GM23248 (cell line): ENCODE results near the gene LIX1. TPM values are rescaled to one million over a fixed set of nuclear protein-coding genes. Genes with fewer than 3 reads are reported as not detected.

ENCODE experiments used
- DNase-seq: peaks from one replicate; pipeline ENCODE4 v3.0.0-alpha.2; 2015
- H2AFZ ChIP-seq: fragments of 200-600 bp; sonication (generic); 2 replicates; pipeline ENCODE4 v1.6.1; 2016; ENCODE audit warnings: antibody characterized with exemption
- H3F3A ChIP-seq: fragments of 200-600 bp; sonication (generic); 2 replicates; pipeline ENCODE4 v1.6.1; 2016; ENCODE audit warnings: mild to moderate bottlenecking, antibody characterized with exemption, mixed run types; ENCODE audit not compliant: insufficient read depth
- H3K27ac ChIP-seq: fragments of 200-600 bp; sonication (generic); 2 replicates; pipeline ENCODE4 v1.5.1; 2016; ENCODE audit warnings: mild to moderate bottlenecking
- H3K27me3 ChIP-seq: fragments of 200-600 bp; sonication (generic); replicated peaks from 2 replicates; pipeline ENCODE4 v1.6.1; 2016; ENCODE audit warnings: mild to moderate bottlenecking; ENCODE audit not compliant: insufficient read depth
- H3K36me3 ChIP-seq: fragments of 200-600 bp; sonication (generic); 2 replicates; pipeline ENCODE4 v1.6.1; 2016; ENCODE audit warnings: low read depth, mild to moderate bottlenecking
- H3K4me1 ChIP-seq: fragments of 200-600 bp; sonication (generic); 2 replicates; pipeline ENCODE4 v1.6.1; 2016; ENCODE audit warnings: mild to moderate bottlenecking; ENCODE audit not compliant: insufficient read depth
- H3K4me2 ChIP-seq: fragments of 200-600 bp; sonication (generic); one replicate; pipeline ENCODE4 v1.6.1; 2016; ENCODE audit warnings: mild to moderate bottlenecking; ENCODE audit not compliant: unreplicated experiment
- H3K4me3 ChIP-seq: fragments of 200-600 bp; sonication (generic); 2 replicates; pipeline ENCODE4 v1.5.1; 2016; ENCODE audit warnings: mild to moderate bottlenecking
- H3K79me2 ChIP-seq: fragments of 200-600 bp; sonication (generic); 2 replicates; pipeline ENCODE4 v1.6.1; 2016; ENCODE audit warnings: mild to moderate bottlenecking; ENCODE audit not compliant: insufficient read depth
- H3K9ac ChIP-seq: fragments of 200-600 bp; sonication (generic); 2 replicates; pipeline ENCODE4 v1.6.1; 2016; ENCODE audit warnings: mild to moderate bottlenecking
- H3K9me2 ChIP-seq: fragments of 200-600 bp; sonication (generic); 2 replicates; pipeline ENCODE4 v1.6.1; 2016; ENCODE audit warnings: mixed run types, mild to moderate bottlenecking, moderate library complexity; ENCODE audit not compliant: insufficient read depth
- H3K9me3 ChIP-seq: fragments of 200-600 bp; sonication (generic); one replicate; pipeline ENCODE4 v1.6.1; 2017; ENCODE audit warnings: low read depth
- H4K20me1 ChIP-seq: fragments of 200-600 bp; sonication (generic); 2 replicates; pipeline ENCODE4 v1.6.0; 2016; ENCODE audit not compliant: insufficient read depth
- EZH2 ChIP-seq: fragments of 200-600 bp; sonication (generic); IDR thresholded peaks from 2 replicates; pipeline ENCODE4 v1.6.1; 2018; ENCODE audit warnings: antibody characterized with exemption, mild to moderate bottlenecking; ENCODE audit not compliant: insufficient read depth, poor library complexity, severe bottlenecking
- EZH2phosphoT487 ChIP-seq: fragments of 200-600 bp; sonication (generic); IDR thresholded peaks from 2 replicates; pipeline ENCODE4 v1.6.1; 2018; ENCODE audit warnings: antibody characterized with exemption, moderate library complexity, mild to moderate bottlenecking, low read depth; ENCODE audit not compliant: insufficient read depth
- WGBS, 2 experiments: methylation state at CpG; one replicate each; pipeline ENCODE4 v1.1.6; 2015 to 2017; ENCODE audit warnings: low lambda C conversion rate in 2 of 2, low coverage in 1 of 2; ENCODE audit errors: missing lambda C conversion rate in 2 of 2; 5-methylcytosine and 5-hydroxymethylcytosine counted together
- in situ Hi-C: fragments of 300-500 bp; cut with MboI; formaldehyde crosslinking; loops from 2 replicates; pipeline ENCODE4 v1.15.0; 2020
- polyA plus RNA-seq: library from polyadenylated mRNA; unstranded; fragments of >200 nt; fragmentation: Nextera tagmentation; extraction: Ambion mirVana; gene quantifications from 2 replicates; pipeline ENCODE4 v1.2.1, GENCODE V29; 2016
- total RNA-seq: library from RNA; depleted of rRNA; stranded (reverse); fragments of >200 nt; shearing (Covaris generic); gene quantifications from 2 replicates; pipeline ENCODE4 v1.2.3, GENCODE V29; 2014

LIX1 gene
- total and polyA plus RNA-seq, 2 experiments from 2014 or later = not detected

GRCh38 chr5:97074859-97075489 is 67.4 kb downstream of the LIX1 start:
- in situ Hi-C loops = no loop called here
- no peak for TF ChIP-seq EZH2phosphoT487
- TF ChIP-seq EZH2 = no peak
- no peaks in the 10 kb centered on the region for H3K27me3 ChIP-seq

DNA sequence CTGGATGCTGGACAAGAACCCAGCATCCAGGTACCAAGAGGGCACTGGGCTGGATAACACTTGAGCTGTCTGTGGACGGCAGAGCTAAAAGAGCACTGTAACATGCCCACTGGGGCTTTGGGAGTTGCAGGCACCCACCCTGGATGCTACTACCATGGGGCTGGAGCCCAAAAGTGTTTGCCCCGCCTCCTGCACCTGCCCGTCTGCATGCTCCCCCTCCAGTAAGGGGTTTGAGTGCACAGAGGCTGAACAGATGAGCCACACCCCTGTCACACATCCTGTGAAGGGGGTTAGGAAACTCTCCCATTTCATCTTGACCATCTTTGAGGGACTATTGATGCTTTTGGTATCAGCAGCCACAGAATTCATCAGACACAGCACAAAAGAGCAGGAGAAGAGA is 69.0 kb downstream of the LIX1 start:
- Histone ChIP-seq H3K4me1 (peaks cover 5% of the 10 kb centered on the region; the same call in 1 of the 2 replicates), H3K9me3 (no peaks in the 10 kb centered on the region), H3K79me2 (no peaks in the 10 kb centered on the region), H3K9me2 (no peaks in the 10 kb centered on the region), H3F3A (peaks cover 10% of the 10 kb centered on the region), H2AFZ (no peak overlapping the region), H3K9ac (no peak overlapping the region), H3K27ac (no peak overlapping the region), H3K4me3 (no peak overlapping the region), H3K4me2 (no peak overlapping the region), H4K20me1 (no peaks in the 10 kb centered on the region), H3K36me3 (no peaks in the 10 kb centered on the region), H3K27me3 (no peaks in the 10 kb centered on the region)
- no peak for DNase-seq
- no peak for TF ChIP-seq EZH2phosphoT487
- TF ChIP-seq EZH2 = no peak
- in situ Hi-C loops = no loop called here
- WGBS, 2 experiments = 52 to 59% methylated on average over 3 of the region's 3 CpGs

More at GRCh38 chr5:97074859-97075489, 67.4 kb downstream of the LIX1 start:
- H3K4me3 ChIP-seq = no peak overlapping the region
- no peak overlapping the region for H3K27ac ChIP-seq
- H3K4me1 ChIP-seq = peaks cover 10% of the 10 kb centered on the region
- H3K4me2 ChIP-seq = no peak overlapping the region
- H3K79me2 ChIP-seq = no peaks in the 10 kb centered on the region
- H3K36me3 ChIP-seq = no peaks in the 10 kb centered on the region
- 81 to 84% methylated on average over 4 of the region's 4 CpGs for WGBS, 2 experiments
- DNase-seq = no peak
- H3F3A ChIP-seq = peaks cover 10% of the 10 kb centered on the region
- H4K20me1 ChIP-seq = no peaks in the 10 kb centered on the region
- no peaks in the 10 kb centered on the region for H3K9me3 ChIP-seq
- no peak overlapping the region for H2AFZ ChIP-seq
- no peaks in the 10 kb centered on the region for H3K9me2 ChIP-seq
- H3K9ac ChIP-seq = no peak overlapping the region

DNA sequence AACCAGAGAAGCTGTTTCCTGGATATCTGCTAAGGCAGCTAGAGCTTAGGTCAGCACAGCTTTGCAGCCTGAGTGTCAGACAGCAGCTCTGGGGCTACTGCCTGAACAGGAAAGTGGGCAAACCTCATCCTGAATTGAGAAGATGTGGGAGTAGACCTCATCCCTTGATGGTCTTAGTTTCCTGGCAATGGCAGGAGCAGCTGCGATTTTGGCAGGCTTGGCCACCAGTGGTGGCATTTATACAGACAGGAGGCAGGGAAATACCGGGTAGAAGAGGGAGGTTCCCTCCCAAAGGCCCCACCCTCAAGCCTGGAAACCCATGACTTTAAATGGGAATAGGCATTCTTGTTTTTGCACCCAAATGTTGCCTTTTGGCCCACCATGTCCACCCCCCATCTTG is 69.7 kb downstream of the LIX1 start:
- H3K36me3 ChIP-seq = no peaks in the 10 kb centered on the region
- no peak overlapping the region for H3K27ac ChIP-seq
- H3K9ac ChIP-seq = no peak overlapping the region
- no peak overlapping the region for H3K4me3 ChIP-seq
- H2AFZ ChIP-seq = no peak overlapping the region
- H3F3A ChIP-seq = peaks cover 10% of the 10 kb centered on the region
- no peaks in the 10 kb centered on the region for H3K79me2 ChIP-seq
- H3K4me1 ChIP-seq = peaks cover 5% of the 10 kb centered on the region; the same call in 1 of the 2 replicates
- no peaks in the 10 kb centered on the region for H3K27me3 ChIP-seq
- no peaks in the 10 kb centered on the region for H3K9me3 ChIP-seq
- WGBS, 2 experiments = 21 to 22% methylated on average over 2 of the region's 2 CpGs
- H3K9me2 ChIP-seq = no peaks in the 10 kb centered on the region
- no peaks in the 10 kb centered on the region for H4K20me1 ChIP-seq
- H3K4me2 ChIP-seq = no peak overlapping the region
- in situ Hi-C loops = no loop called here
- DNase-seq = no peak
- TF ChIP-seq EZH2 = no peak

- no peaks in the 10 kb centered on the region for H3K9me3 ChIP-seq
- H3K27me3 ChIP-seq = no peaks in the 10 kb centered on the region
- peaks cover 10% of the 10 kb centered on the region for H3F3A ChIP-seq
- in situ Hi-C loops = no loop called here
- H3K36me3 ChIP-seq = no peaks in the 10 kb centered on the region
- H3K27ac ChIP-seq = no peak overlapping the region
- no peaks in the 10 kb centered on the region for H4K20me1 ChIP-seq
- peaks cover 5% of the 10 kb centered on the region; the same call in 1 of the 2 replicates for H3K4me1 ChIP-seq
- H3K4me2 ChIP-seq = no peak overlapping the region
- no peak for DNase-seq
- 72 to 74% methylated on average over 4 of the region's 4 CpGs for WGBS, 2 experiments
- no peak overlapping the region for H2AFZ ChIP-seq
- H3K9me2 ChIP-seq = no peaks in the 10 kb centered on the region
- TF ChIP-seq EZH2 (no peak), EZH2phosphoT487 (no peak)
- no peaks in the 10 kb centered on the region for H3K79me2 ChIP-seq
- no peak overlapping the region for H3K4me3 ChIP-seq
- no peak overlapping the region for H3K9ac ChIP-seq
These were observed 70.4 kb downstream of the LIX1 start for GRCh38 chr5:97071993-97072392.
